K562 (cell line): ENCODE measurements around the gene AKAP13.

Experiments
- CBX3 ChIP-seq, 2 experiments: IDR thresholded peaks; 1 replicate in 1 of 2; 2 replicates in 1 of 2; pipeline ENCODE4 v1.6.1; 2012; ENCODE audit warnings: inconsistent platforms in 2 of 2, low read length in 2 of 2, borderline replicate concordance in 1 of 2, control low read depth in 1 of 2
- CEBPB ChIP-seq: fragments of 450-650 bp; IDR thresholded peaks from 2 replicates; pipeline ENCODE4 v1.6.1; 2016; ENCODE audit warnings: missing genetic modification characterization, missing compliant biosample characterization
- CTCF ChIP-seq, 3 experiments: IDR thresholded peaks in 2 of 3; conservative IDR thresholded peaks in 1 of 3; 2 replicates each; pipeline ENCODE4 v1.5.1; 2011 to 2012; ENCODE audit warnings: low read length in 3 of 3, mild to moderate bottlenecking in 3 of 3, control low read depth in 2 of 3, improper control_type of control experiment in 1 of 3, inconsistent platforms in 1 of 3, low read depth in 1 of 3, mixed read lengths in 1 of 3, moderate library complexity in 1 of 3; ENCODE audit not compliant: insufficient read depth in 2 of 3
- L3MBTL2 ChIP-seq: fragments of 450-650 bp; IDR thresholded peaks from 2 replicates; pipeline ENCODE4 v1.6.1; 2016; ENCODE audit warnings: mild to moderate bottlenecking, moderate library complexity
- MAFG ChIP-seq: fragments of 450-650 bp; conservative IDR thresholded peaks from 2 replicates; pipeline ENCODE4 v1.6.1; 2016; ENCODE audit warnings: missing genetic modification characterization, missing compliant biosample characterization
- MYC ChIP-seq, 2 experiments: fragments of 250-450 bp in 1 of 2; sonication (Bioruptor Pico) in 1 of 2; IDR thresholded peaks; 2 replicates each; pipeline versions ENCODE4 v1.5.1 to v1.6.1; 2012 to 2021; ENCODE audit warnings: low read depth in 2 of 2, borderline replicate concordance in 1 of 2, improper control_type of control experiment in 1 of 2, low read length in 1 of 2, mild to moderate bottlenecking in 1 of 2, moderate library complexity in 1 of 2
- NFE2L1 ChIP-seq: fragments of 450-650 bp; IDR thresholded peaks from 2 replicates; pipeline ENCODE4 v1.6.1; 2016; ENCODE audit warnings: missing genetic modification characterization, low read depth, mild to moderate bottlenecking, missing compliant biosample characterization, moderate library complexity, borderline replicate concordance
- NR2C2 ChIP-seq, 2 experiments: fragments of 200-800 bp in 1 of 2; sonication (Bioruptor generic) in 1 of 2; sonication (generic) in 1 of 2; formaldehyde crosslinking in 1 of 2; IDR thresholded peaks; 2 replicates each; pipeline versions ENCODE4 v1.6.1 to v1.8.0; 2016 to 2022; ENCODE audit warnings: mild to moderate bottlenecking in 1 of 2, missing compliant biosample characterization in 1 of 2, missing genetic modification characterization in 1 of 2, missing genetic modification reagents in 1 of 2
- PHTF2 ChIP-seq: fragments of 250-450 bp; sonication (Bioruptor Pico); IDR thresholded peaks from 2 replicates; pipeline ENCODE4 v1.5.0; 2021; ENCODE audit warnings: mild to moderate bottlenecking
- RBBP5 ChIP-seq: fragments of 200-600 bp; sonication (generic); IDR thresholded peaks from 2 replicates; pipeline ENCODE4 v1.6.1; 2012; ENCODE audit warnings: borderline replicate concordance, mild to moderate bottlenecking, low read length, control low read depth, inconsistent platforms; ENCODE audit not compliant: insufficient read depth, poor library complexity, severe bottlenecking
- RUNX1 ChIP-seq: sonication (generic); IDR thresholded peaks from 2 replicates; pipeline ENCODE4 v1.6.1; 2016; ENCODE audit warnings: antibody characterized with exemption, low read depth
- SIX5 ChIP-seq, 2 experiments: IDR thresholded peaks; 2 replicates each; pipeline ENCODE4 v1.6.1; 2011; ENCODE audit warnings: low read length in 2 of 2, borderline replicate concordance in 1 of 2, low read depth in 1 of 2, mild to moderate bottlenecking in 1 of 2, moderate library complexity in 1 of 2; ENCODE audit not compliant: insufficient read depth in 1 of 2
- ZKSCAN1 ChIP-seq: fragments of 150-350 bp; IDR thresholded peaks from 2 replicates; pipeline ENCODE4 v1.6.1; 2016; ENCODE audit warnings: low read depth, low read length
- TF ChIP-seq, protein P1 (sequence below): IDR thresholded peaks from 3 replicates; pipeline ENCODE4 v1.6.1; 2011; ENCODE audit warnings: borderline replicate concordance, mild to moderate bottlenecking; ENCODE audit not compliant: insufficient read length, insufficient read depth

DNA sequence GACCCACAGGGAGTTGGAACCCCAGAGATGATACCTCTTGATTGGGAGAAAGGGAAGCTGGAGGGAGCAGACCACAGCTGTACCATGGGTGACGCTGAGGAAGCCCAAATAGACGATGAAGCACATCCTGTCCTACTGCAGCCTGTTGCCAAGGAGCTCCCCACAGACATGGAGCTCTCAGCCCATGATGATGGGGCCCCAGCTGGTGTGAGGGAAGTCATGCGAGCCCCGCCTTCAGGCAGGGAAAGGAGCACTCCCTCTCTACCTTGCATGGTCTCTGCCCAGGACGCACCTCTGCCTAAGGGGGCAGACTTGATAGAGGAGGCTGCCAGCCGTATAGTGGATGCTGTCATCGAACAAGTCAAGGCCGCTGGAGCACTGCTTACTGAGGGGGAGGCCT is 201.1 kb downstream of the AKAP13 start:
- TF ChIP-seq NR2C2 (CRISPR knock-in tag; IDR thresholded peaks at IDR 0.05) (no peak), NR2C2 (tag; IDR thresholded peaks at IDR 0.05) (no peak), CTCF (IDR thresholded peaks at IDR 0.05 in 2 of 3, conservative IDR thresholded peaks at IDR 0.05 in 1 of 3; ENCODE audit: insufficient read depth in 2 of 3, low read depth in 1 of 3, low read length in 3 of 3) (no peak), CEBPB (no peak), NFE2L1 (tag) (no peak), SIX5 (IDR thresholded peaks at IDR 0.05; ENCODE audit: borderline replicate concordance in 1 of 2, insufficient read depth in 1 of 2, low read depth in 1 of 2, low read length in 2 of 2) (no peak), ZKSCAN1 (no peak), RBBP5 (no peak), L3MBTL2 (no peak), MYC (IDR thresholded peaks at IDR 0.05; ENCODE audit: low read depth, low read length) (no peak), MYC (CRISPR knock-in tag; IDR thresholded peaks at IDR 0.05; ENCODE audit: borderline replicate concordance, low read depth) (no peak), MAFG (tag) (no peak), PHTF2 (CRISPR knock-in tag) (no peak), CBX3 (IDR thresholded peaks at IDR 0.05; ENCODE audit: borderline replicate concordance in 1 of 2, low read length in 2 of 2) (no peak), RUNX1 (no peak)
- TF ChIP-seq, protein P1, sequence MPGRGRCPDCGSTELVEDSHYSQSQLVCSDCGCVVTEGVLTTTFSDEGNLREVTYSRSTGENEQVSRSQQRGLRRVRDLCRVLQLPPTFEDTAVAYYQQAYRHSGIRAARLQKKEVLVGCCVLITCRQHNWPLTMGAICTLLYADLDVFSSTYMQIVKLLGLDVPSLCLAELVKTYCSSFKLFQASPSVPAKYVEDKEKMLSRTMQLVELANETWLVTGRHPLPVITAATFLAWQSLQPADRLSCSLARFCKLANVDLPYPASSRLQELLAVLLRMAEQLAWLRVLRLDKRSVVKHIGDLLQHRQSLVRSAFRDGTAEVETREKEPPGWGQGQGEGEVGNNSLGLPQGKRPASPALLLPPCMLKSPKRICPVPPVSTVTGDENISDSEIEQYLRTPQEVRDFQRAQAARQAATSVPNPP, result no peak
